HepG2 (cell line): ENCODE data around the gene DNAJB2. TPM values are rescaled to one million over a fixed set of nuclear protein-coding genes. Genes with fewer than 3 reads are reported as not detected.

ENCODE experiments used
- BRCA1 ChIP-seq: sonication (generic); formaldehyde crosslinking; IDR thresholded peaks from 2 replicates; pipeline ENCODE4 v1.4.0; 2020; ENCODE audit warnings: missing genetic modification reagents
- HNRNPLL ChIP-seq: fragments of 200-400 bp; formaldehyde crosslinking; IDR thresholded peaks from 2 replicates; pipeline ENCODE4 v1.6.1; 2017; ENCODE audit warnings: mild to moderate bottlenecking, low read depth, low read length; ENCODE audit not compliant: poor library complexity, severe bottlenecking
- JDP2 ChIP-seq: sonication (generic); formaldehyde crosslinking; IDR thresholded peaks from 2 replicates; pipeline ENCODE4 v1.8.1; 2022; ENCODE audit warnings: missing genetic modification reagents, borderline replicate concordance
- MAFF ChIP-seq: IDR thresholded peaks from 2 replicates; pipeline ENCODE4 v1.6.1; 2011; ENCODE audit warnings: low read depth, low read length, improper control_type of control experiment
- MIXL1 ChIP-seq: IDR thresholded peaks from 2 replicates; pipeline ENCODE4 v1.6.1; 2016
- POLR2AphosphoS5 ChIP-seq: IDR thresholded peaks from 2 replicates; pipeline ENCODE4 v1.6.1; 2012; ENCODE audit warnings: low read depth, low read length
- REPIN1 ChIP-seq: sonication (generic); formaldehyde crosslinking; IDR thresholded peaks from 2 replicates; pipeline ENCODE4 v1.8.0; 2022; ENCODE audit warnings: missing genetic modification reagents, low read depth, mild to moderate bottlenecking, borderline replicate concordance
- RFX1 ChIP-seq: fragments of 450-650 bp; IDR thresholded peaks from 2 replicates; pipeline ENCODE4 v1.6.1; 2017
- SATB2 ChIP-seq: sonication (generic); formaldehyde crosslinking; IDR thresholded peaks from 2 replicates; pipeline ENCODE4 v1.5.0; 2020; ENCODE audit warnings: missing genetic modification reagents
- ZBTB42 ChIP-seq: sonication (generic); formaldehyde crosslinking; IDR thresholded peaks from 2 replicates; pipeline ENCODE4 v1.5.0; 2020; ENCODE audit warnings: mild to moderate bottlenecking, missing genetic modification reagents
- ZNF253 ChIP-seq: sonication (generic); formaldehyde crosslinking; IDR thresholded peaks from 2 replicates; pipeline ENCODE4 v1.8.0; 2022; ENCODE audit warnings: mild to moderate bottlenecking, missing genetic modification reagents, borderline replicate concordance
- ZNF263 ChIP-seq: sonication (generic); formaldehyde crosslinking; IDR thresholded peaks from 2 replicates; pipeline ENCODE4 v1.4.0; 2020; ENCODE audit warnings: missing genetic modification reagents
- ZNF354B ChIP-seq: sonication (generic); formaldehyde crosslinking; IDR thresholded peaks from 2 replicates; pipeline ENCODE4 v1.8.0; 2022; ENCODE audit warnings: mild to moderate bottlenecking, missing genetic modification reagents
- ZNF468 ChIP-seq: sonication (generic); formaldehyde crosslinking; IDR thresholded peaks from 2 replicates; pipeline ENCODE4 v1.8.0; 2022; ENCODE audit warnings: mild to moderate bottlenecking, moderate library complexity, missing genetic modification reagents
- ZNF530 ChIP-seq: sonication (generic); formaldehyde crosslinking; IDR thresholded peaks from 2 replicates; pipeline ENCODE4 v1.5.0; 2020; ENCODE audit warnings: low read depth, mild to moderate bottlenecking, missing genetic modification reagents
- ZNF556 ChIP-seq: sonication (generic); formaldehyde crosslinking; IDR thresholded peaks from 2 replicates; pipeline ENCODE4 v1.4.0; 2020; ENCODE audit warnings: mild to moderate bottlenecking, missing genetic modification reagents, borderline replicate concordance
- ZNF891 ChIP-seq: sonication (generic); formaldehyde crosslinking; IDR thresholded peaks from 2 replicates; pipeline ENCODE4 v1.5.0; 2020; ENCODE audit warnings: mild to moderate bottlenecking, missing genetic modification reagents
- polyA plus RNA-seq, 8 experiments: library from polyadenylated mRNA; depleted of rRNA in 3 of 8; stranded (reverse) in 7 of 8; unstranded in 1 of 8; fragments of >200 nt; fragmentation: Illumina TruSeq in 4 of 8; extraction: Trizol in 4 of 8; gene quantifications; 2 replicates each; pipeline versions ENCODE4 v1.2.1 to v1.2.3, GENCODE V29; 2011 to 2016; ENCODE audit warnings: low read depth in 4 of 8, missing spikeins in 1 of 8, mixed read lengths in 1 of 8; ENCODE audit not compliant: insufficient read depth in 1 of 8
- total RNA-seq, 5 experiments: library from RNA; depleted of rRNA; stranded (reverse); fragments of >200 nt; fragmentation: Illumina TruSeq; extraction: Trizol; gene quantifications; 2 replicates each; pipeline ENCODE4 v1.2.3, GENCODE V29; 2016; ENCODE audit warnings: low read depth in 1 of 5
- TF ChIP-seq, protein P1 (sequence below): conservative IDR thresholded peaks from 2 replicates; pipeline ENCODE4 v1.6.1; 2018; ENCODE audit warnings: missing genetic modification reagents
- TF ChIP-seq, protein P2 (sequence below): IDR thresholded peaks from 2 replicates; pipeline ENCODE4 v1.6.1; 2016
- TF ChIP-seq, protein P3 (sequence below), 2 experiments: sonication (generic) in 1 of 2; formaldehyde crosslinking in 1 of 2; IDR thresholded peaks; 2 replicates each; pipeline versions ENCODE4 v1.4.0 to v1.6.1; 2016 to 2020; ENCODE audit warnings: borderline replicate concordance in 1 of 2, low read depth in 1 of 2, mild to moderate bottlenecking in 1 of 2, missing genetic modification reagents in 1 of 2
- TF ChIP-seq, protein P4 (sequence below): sonication (generic); formaldehyde crosslinking; IDR thresholded peaks from 2 replicates; pipeline ENCODE4 v1.9.0; 2021; ENCODE audit warnings: missing genetic modification reagents, mild to moderate bottlenecking, borderline replicate concordance

DNAJB2 gene
- total and polyA plus RNA-seq, 2 of the 13 experiments (the other 11 are each of a cell fraction or from before 2014, with no cell fraction given), result 21.3 to 31.1 TPM

DNA sequence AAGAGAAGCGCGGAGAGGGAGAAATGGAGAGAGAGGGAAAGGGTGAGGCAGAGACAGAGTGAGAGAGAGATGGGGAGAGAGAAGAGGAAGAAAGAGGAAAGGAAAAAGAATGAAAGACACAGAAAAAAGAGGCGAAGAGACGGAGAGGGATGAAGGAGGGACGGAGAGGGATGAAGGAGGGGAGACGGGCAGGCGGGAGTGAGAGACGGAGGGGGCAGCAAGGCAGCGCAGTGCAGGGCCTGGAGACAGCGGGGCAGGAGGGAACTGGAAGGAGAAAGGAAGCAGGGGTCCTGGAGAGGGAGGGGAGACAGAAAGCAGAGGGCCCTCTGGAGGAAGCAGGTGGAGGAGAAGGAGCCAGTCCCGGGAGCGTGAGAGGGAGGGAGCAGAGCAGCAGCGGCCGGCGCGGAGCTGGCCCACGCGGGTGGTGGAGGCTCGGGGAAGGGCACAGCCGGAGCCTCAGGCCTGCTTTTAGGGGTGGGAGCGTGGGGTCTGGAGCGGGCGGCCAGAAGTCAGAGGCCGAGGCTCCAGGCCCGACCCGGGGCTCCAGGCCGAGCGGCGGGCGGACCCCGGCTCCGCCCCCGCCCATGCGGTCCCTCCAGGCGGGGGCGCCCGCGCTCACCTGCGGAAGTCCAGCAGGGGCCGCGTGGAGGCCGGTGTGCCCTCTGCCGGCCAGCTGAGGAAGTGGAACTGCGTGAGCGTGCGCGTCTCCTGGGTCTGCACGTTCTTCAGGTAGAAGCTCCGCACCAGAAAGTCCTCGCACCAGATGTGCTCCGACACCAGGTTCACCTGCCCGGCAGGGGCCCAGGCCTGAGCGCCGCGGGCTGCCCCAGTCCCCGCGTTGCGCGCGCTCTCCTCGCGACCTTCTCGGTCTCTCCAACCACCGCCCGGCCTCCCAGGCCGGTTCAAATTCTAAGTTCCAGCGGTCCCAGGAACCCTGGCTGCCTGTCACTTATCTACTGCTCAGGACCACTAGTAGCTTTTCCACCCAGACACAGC is 15.5 kb downstream of the DNAJB2 start (continued):
- peak; percentile 69 for TF ChIP-seq MIXL1 (CRISPR knock-in tag)
- TF ChIP-seq BRCA1 (CRISPR knock-in tag), result no peak; the same call in 1 of the 2 replicates
- no peak for TF ChIP-seq ZNF530
- no peak for TF ChIP-seq JDP2 (CRISPR knock-in tag)
- TF ChIP-seq SATB2 (CRISPR knock-in tag), result no peak
- TF ChIP-seq MAFF, result no peak
- TF ChIP-seq POLR2AphosphoS5, result peak; percentile 50; the same call in 1 of the 2 replicates
- no peak for TF ChIP-seq ZNF468 (CRISPR knock-in tag)
- TF ChIP-seq ZNF354B, result no peak
- TF ChIP-seq ZBTB42 (CRISPR knock-in tag), result no peak
- TF ChIP-seq, protein P1, sequence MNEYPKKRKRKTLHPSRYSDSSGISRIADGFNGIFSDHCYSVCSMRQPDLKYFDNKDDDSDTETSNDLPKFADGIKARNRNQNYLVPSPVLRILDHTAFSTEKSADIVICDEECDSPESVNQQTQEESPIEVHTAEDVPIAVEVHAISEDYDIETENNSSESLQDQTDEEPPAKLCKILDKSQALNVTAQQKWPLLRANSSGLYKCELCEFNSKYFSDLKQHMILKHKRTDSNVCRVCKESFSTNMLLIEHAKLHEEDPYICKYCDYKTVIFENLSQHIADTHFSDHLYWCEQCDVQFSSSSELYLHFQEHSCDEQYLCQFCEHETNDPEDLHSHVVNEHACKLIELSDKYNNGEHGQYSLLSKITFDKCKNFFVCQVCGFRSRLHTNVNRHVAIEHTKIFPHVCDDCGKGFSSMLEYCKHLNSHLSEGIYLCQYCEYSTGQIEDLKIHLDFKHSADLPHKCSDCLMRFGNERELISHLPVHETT (CRISPR knock-in tag), result peak; percentile 56
- TF ChIP-seq, protein P2, sequence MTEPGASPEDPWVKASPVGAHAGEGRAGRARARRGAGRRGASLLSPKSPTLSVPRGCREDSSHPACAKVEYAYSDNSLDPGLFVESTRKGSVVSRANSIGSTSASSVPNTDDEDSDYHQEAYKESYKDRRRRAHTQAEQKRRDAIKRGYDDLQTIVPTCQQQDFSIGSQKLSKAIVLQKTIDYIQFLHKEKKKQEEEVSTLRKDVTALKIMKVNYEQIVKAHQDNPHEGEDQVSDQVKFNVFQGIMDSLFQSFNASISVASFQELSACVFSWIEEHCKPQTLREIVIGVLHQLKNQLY (CRISPR knock-in tag), result peak; percentile 75
- TF ChIP-seq, protein P3, sequence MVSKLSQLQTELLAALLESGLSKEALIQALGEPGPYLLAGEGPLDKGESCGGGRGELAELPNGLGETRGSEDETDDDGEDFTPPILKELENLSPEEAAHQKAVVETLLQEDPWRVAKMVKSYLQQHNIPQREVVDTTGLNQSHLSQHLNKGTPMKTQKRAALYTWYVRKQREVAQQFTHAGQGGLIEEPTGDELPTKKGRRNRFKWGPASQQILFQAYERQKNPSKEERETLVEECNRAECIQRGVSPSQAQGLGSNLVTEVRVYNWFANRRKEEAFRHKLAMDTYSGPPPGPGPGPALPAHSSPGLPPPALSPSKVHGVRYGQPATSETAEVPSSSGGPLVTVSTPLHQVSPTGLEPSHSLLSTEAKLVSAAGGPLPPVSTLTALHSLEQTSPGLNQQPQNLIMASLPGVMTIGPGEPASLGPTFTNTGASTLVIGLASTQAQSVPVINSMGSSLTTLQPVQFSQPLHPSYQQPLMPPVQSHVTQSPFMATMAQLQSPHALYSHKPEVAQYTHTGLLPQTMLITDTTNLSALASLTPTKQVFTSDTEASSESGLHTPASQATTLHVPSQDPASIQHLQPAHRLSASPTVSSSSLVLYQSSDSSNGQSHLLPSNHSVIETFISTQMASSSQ (IDR thresholded peaks at IDR 0.05; ENCODE audit: low read depth), result no peak; the same call in 1 of the 2 replicates
- TF ChIP-seq, protein P3 (CRISPR knock-in tag; IDR thresholded peaks at IDR 0.05; ENCODE audit: borderline replicate concordance), result peak; percentile 75; the same call in 1 of the 2 replicates
- TF ChIP-seq ZNF253, result peak; percentile 84
- TF ChIP-seq RFX1, result no peak
- TF ChIP-seq ZNF556 (CRISPR knock-in tag), result peak; percentile 98
- peak; percentile 77 for TF ChIP-seq ZNF263 (CRISPR knock-in tag)
- TF ChIP-seq, protein P4, sequence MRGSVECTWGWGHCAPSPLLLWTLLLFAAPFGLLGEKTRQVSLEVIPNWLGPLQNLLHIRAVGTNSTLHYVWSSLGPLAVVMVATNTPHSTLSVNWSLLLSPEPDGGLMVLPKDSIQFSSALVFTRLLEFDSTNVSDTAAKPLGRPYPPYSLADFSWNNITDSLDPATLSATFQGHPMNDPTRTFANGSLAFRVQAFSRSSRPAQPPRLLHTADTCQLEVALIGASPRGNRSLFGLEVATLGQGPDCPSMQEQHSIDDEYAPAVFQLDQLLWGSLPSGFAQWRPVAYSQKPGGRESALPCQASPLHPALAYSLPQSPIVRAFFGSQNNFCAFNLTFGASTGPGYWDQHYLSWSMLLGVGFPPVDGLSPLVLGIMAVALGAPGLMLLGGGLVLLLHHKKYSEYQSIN, result no peak
- peak; percentile 89; the same call in 1 of the 2 replicates for TF ChIP-seq REPIN1
- TF ChIP-seq ZNF891 (CRISPR knock-in tag), result peak; percentile 49; the same call in 1 of the 2 replicates
- TF ChIP-seq HNRNPLL, result peak; percentile 83
